ENCODE data around the gene GPR65. TPM values are rescaled to one million over a fixed set of nuclear protein-coding genes. Genes with fewer than 3 reads are reported as not detected.

The GPR65 gene
- total and polyA plus RNA-seq, 7 experiments from 2014 or later = 7.6 to 18.6 (median 10.0) TPM

DNA sequence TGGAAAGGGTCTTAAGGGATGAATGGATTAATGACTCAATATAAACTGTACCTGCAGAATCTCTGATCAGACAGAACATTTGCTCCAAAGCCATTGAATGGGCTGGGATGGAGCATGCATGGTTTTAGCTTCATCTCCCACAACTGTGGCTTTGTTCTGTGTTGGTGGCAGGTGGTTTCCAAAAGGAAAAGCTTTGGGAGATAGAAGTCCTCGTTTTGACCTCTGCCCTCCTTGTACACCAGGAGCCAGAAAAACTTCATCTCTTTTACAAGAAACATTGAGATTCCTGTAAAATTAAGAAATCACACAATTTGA lies 39.5 kb downstream of the GPR65 start:
- Histone ChIP-seq H3K27me3 (ENCODE audit: control insufficient read depth in 2 of 2, insufficient read depth in 2 of 2, low read length in 2 of 2) (no peaks in the 10 kb centered on the region), H3K36me3 (ENCODE audit: control insufficient read depth in 2 of 3, insufficient read depth in 3 of 3, low read length in 3 of 3) (no peaks in the 10 kb centered on the region), H3K4me3 (ENCODE audit: low read length) (no peak overlapping the region), H3K4me1 (ENCODE audit: control insufficient read depth in 2 of 2, insufficient read depth in 2 of 2, low read length in 2 of 2) (peaks cover 0 to 3% of the 10 kb centered on the region in 2 donors), H3K27ac (ENCODE audit: low read depth, low read length) (no peak overlapping the region), H3K9me3 (ENCODE audit: control insufficient read depth in 2 of 3, low read length in 3 of 3) (no peaks in the 10 kb centered on the region)
- H3K4me1 Mint-ChIP-seq = peaks cover 0 to 9% (median 0%) of the 10 kb centered on the region in 7 donors
- H3K36me3 Mint-ChIP-seq = peaks cover 0 to 6% (median 4%) of the 10 kb centered on the region in 5 donors
- POLR2A ChIA-PET = no interaction called here
- H3K27ac Mint-ChIP-seq = no peak overlapping the region
- peaks cover 0 to 3% (median 0%) of the 10 kb centered on the region in 11 donors for H3K9me3 Mint-ChIP-seq
- CTCF ChIA-PET = no interaction called here
- no peak overlapping the region for H3K4me3 Mint-ChIP-seq
- DNase-seq = no peak
- peaks cover 0 to 5% (median 0%) of the 10 kb centered on the region in 5 donors for H3K27me3 Mint-ChIP-seq
- no peak for ATAC-seq
- intact Hi-C loops (cut with micrococcal nuclease) = loop anchor here in 1 of 2 donors (5.0 kb wide), 1 partner anchor 37 kb away; the partner anchor contains the start of gene GPR65

DNA sequence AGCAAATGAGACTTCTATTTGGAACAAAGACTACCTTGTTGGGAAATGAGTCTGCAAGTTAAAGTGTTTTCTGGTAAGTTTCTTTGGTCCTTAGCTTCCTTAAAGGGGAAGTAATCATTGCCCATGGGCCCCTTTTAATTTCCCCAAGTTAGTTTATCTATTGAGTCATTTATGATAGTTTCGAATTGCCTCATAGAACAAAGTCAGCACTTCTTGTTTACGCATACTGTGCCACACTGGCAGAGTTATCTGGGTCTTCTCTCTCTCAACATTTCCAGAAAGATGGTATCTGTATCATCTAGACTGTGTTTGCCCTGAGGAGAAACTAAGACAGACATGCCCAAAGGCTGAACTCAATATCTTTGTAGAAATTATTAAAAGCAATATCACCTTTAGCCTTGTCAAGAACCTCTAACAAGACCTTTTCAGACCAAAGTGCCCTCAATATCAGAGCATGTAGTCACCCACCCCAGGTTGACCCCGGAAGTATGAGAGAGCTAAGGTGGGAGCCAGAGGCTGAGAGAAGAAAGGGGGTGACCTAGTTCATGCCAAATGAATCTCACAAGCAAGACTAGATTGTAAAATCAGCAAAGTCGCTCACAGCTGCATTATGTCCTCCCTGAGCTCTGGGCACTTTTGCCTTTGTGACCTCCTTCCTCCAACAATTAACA lies 40.0 kb downstream of the GPR65 start:
- Mint-ChIP-seq H3K27me3 (peaks cover 0 to 5% (median 0%) of the 10 kb centered on the region in 5 donors), H3K9me3 (peaks cover 0 to 3% (median 0%) of the 10 kb centered on the region in 11 donors), H3K36me3 (peaks cover 0 to 6% (median 4%) of the 10 kb centered on the region in 5 donors), H3K4me3 (no peak overlapping the region), H3K27ac (no peak overlapping the region), H3K4me1 (peaks cover 0 to 9% (median under 1%) of the 10 kb centered on the region in 7 donors)
- Histone ChIP-seq H3K4me1 (ENCODE audit: control insufficient read depth in 2 of 2, insufficient read depth in 2 of 2, low read length in 2 of 2) (no peaks in the 10 kb centered on the region), H3K36me3 (ENCODE audit: control insufficient read depth in 2 of 3, insufficient read depth in 3 of 3, low read length in 3 of 3) (no peaks in the 10 kb centered on the region), H3K27me3 (ENCODE audit: control insufficient read depth in 2 of 2, insufficient read depth in 2 of 2, low read length in 2 of 2) (no peaks in the 10 kb centered on the region), H3K27ac (ENCODE audit: low read depth, low read length) (no peak overlapping the region), H3K9me3 (ENCODE audit: control insufficient read depth in 2 of 3, low read length in 3 of 3) (no peaks in the 10 kb centered on the region), H3K4me3 (ENCODE audit: low read length) (no peak overlapping the region)
- ATAC-seq (peak; percentile 48), DNase-seq (no peak)
- intact Hi-C loops (cut with micrococcal nuclease) = loop anchor here in 1 of 2 donors (5.0 kb wide), 1 partner anchor 38 kb away; the partner anchor contains the start of gene GPR65
- POLR2A ChIA-PET = no interaction called here
- CTCF ChIA-PET = no interaction called here

DNA sequence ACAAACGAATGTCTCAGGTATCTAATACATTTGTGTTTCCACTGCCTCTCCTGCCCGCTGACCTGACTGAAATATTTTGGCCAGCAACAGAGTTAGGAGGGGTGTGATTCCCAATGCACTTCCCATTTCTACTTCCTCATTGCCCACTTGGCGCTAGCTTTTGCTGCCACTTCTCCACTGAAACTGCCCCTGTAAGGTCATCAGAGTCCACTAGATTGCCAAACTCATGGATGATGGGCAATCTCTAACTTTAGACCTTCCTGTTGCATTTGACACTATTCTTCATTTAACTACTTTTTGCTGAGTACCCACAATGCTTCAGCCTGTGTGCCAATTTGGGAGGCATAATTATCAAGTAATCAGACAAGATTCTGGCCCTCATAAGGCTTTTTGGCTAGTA lies 40.8 kb downstream of the GPR65 start:
- POLR2A ChIA-PET = no interaction called here
- CTCF ChIA-PET = no interaction called here

DNA sequence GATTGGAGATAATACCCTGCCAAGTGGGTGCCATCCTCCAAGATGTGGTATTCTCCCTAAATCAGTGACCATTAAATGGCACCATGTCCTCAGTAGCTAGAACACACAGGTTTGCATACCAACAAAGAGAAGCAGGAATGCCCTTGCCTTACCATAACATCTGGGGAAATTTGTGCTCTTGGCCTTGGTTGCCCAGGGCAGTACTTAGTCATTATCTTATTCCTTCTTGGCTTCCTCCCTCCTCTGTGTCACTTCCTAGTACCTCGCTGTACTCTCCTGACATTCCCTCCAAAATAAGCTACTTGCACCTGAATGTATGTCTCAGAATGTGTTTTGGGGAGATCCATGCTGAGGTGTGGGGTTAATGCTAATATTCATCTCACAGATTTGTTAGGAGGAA lies 43.4 kb downstream of the GPR65 start:
- H3K36me3 ChIP-seq (ENCODE audit: control insufficient read depth in 2 of 3, insufficient read depth in 3 of 3, low read length in 3 of 3) = no peaks in the 10 kb centered on the region
- DNase-seq (no peak), ATAC-seq (no peak)
- H3K4me1 ChIP-seq (ENCODE audit: control insufficient read depth in 2 of 2, insufficient read depth in 2 of 2, low read length in 2 of 2) = peaks cover 0 to 5% of the 10 kb centered on the region in 2 donors
- H3K27me3 Mint-ChIP-seq = peaks cover 0 to 5% (median 0%) of the 10 kb centered on the region in 5 donors
- no peaks in the 10 kb centered on the region for H3K27me3 ChIP-seq (ENCODE audit: control insufficient read depth in 2 of 2, insufficient read depth in 2 of 2, low read length in 2 of 2)
- intact Hi-C loops (cut with micrococcal nuclease) = no loop called here
- peaks cover 0 to 10% (median 9%) of the 10 kb centered on the region in 7 donors for H3K4me1 Mint-ChIP-seq
- peaks cover 0 to 8% (median 4%) of the 10 kb centered on the region in 5 donors for H3K36me3 Mint-ChIP-seq
- no peak overlapping the region for H3K4me3 Mint-ChIP-seq
- H3K27ac Mint-ChIP-seq = no peak overlapping the region
- H3K27ac ChIP-seq (ENCODE audit: low read depth, low read length) = no peak overlapping the region
- POLR2A ChIA-PET = no interaction called here
- CTCF ChIA-PET = no interaction called here
- peaks cover 0 to 8% (median 2%) of the 10 kb centered on the region in 11 donors for H3K9me3 Mint-ChIP-seq
- H3K4me3 ChIP-seq (ENCODE audit: low read length) = no peak overlapping the region
- no peaks in the 10 kb centered on the region for H3K9me3 ChIP-seq (ENCODE audit: control insufficient read depth in 2 of 3, low read length in 3 of 3)

More for the DNA sequence above, 40.8 kb downstream of the GPR65 start:
- Histone ChIP-seq H3K27ac (ENCODE audit: low read depth, low read length) (no peak overlapping the region), H3K27me3 (ENCODE audit: control insufficient read depth in 2 of 2, insufficient read depth in 2 of 2, low read length in 2 of 2) (no peaks in the 10 kb centered on the region), H3K4me3 (ENCODE audit: low read length) (no peak overlapping the region), H3K36me3 (ENCODE audit: control insufficient read depth in 2 of 3, insufficient read depth in 3 of 3, low read length in 3 of 3) (no peaks in the 10 kb centered on the region), H3K9me3 (ENCODE audit: control insufficient read depth in 2 of 3, low read length in 3 of 3) (no peaks in the 10 kb centered on the region), H3K4me1 (ENCODE audit: control insufficient read depth in 2 of 2, insufficient read depth in 2 of 2, low read length in 2 of 2) (peaks cover 0 to 5% of the 10 kb centered on the region in 2 donors)
- H3K4me3 Mint-ChIP-seq = no peak overlapping the region
- peaks cover 0 to 9% (median 8%) of the 10 kb centered on the region in 7 donors for H3K4me1 Mint-ChIP-seq
- H3K27me3 Mint-ChIP-seq = peaks cover 0 to 5% (median 0%) of the 10 kb centered on the region in 5 donors
- intact Hi-C loops (cut with micrococcal nuclease) = no loop called here
- DNase-seq = no peak
- ATAC-seq = peak; percentile 66
- H3K27ac Mint-ChIP-seq = no peak overlapping the region
- H3K9me3 Mint-ChIP-seq = peaks cover 0 to 3% (median 0%) of the 10 kb centered on the region in 11 donors
- H3K36me3 Mint-ChIP-seq = peaks cover 0 to 6% (median 4%) of the 10 kb centered on the region in 5 donors

DNA sequence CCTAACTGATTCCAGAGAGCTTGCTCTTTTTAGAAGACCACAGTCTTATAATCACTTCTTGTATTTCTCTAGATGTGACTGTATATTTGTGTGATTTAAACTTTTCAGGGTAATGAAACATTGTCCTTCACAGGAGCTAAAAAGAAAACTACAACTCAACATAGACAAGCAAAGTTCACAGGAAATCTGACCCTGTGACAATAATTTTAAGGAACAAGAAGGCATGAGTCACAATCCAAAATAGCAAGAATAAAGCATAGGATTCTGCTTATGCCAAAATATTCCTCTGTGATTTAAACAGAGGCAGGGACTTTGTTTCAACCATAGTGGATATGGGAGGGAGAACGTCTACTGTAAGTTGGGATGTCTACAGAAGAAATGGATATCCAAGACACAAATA lies 44.3 kb downstream of the GPR65 start:
- POLR2A ChIA-PET = no interaction called here
- intact Hi-C loops (cut with micrococcal nuclease) = no loop called here
- DNase-seq = no peak
- H3K4me3 Mint-ChIP-seq = no peak overlapping the region
- H3K4me1 Mint-ChIP-seq = peaks cover 0 to 10% (median 7%) of the 10 kb centered on the region in 7 donors
- Histone ChIP-seq H3K27ac (ENCODE audit: low read depth, low read length) (no peak overlapping the region), H3K9me3 (ENCODE audit: control insufficient read depth in 2 of 3, low read length in 3 of 3) (no peaks in the 10 kb centered on the region), H3K4me1 (ENCODE audit: control insufficient read depth in 2 of 2, insufficient read depth in 2 of 2, low read length in 2 of 2) (peaks cover 0 to 5% of the 10 kb centered on the region in 2 donors), H3K27me3 (ENCODE audit: control insufficient read depth in 2 of 2, insufficient read depth in 2 of 2, low read length in 2 of 2) (no peaks in the 10 kb centered on the region), H3K4me3 (ENCODE audit: low read length) (no peak overlapping the region), H3K36me3 (ENCODE audit: control insufficient read depth in 2 of 3, insufficient read depth in 3 of 3, low read length in 3 of 3) (no peaks in the 10 kb centered on the region)
- peak; percentile 36 for ATAC-seq
- H3K9me3 Mint-ChIP-seq = peaks cover 0 to 12% (median 4%) of the 10 kb centered on the region in 11 donors
- H3K27me3 Mint-ChIP-seq = peaks cover 0 to 5% (median 0%) of the 10 kb centered on the region in 5 donors
- CTCF ChIA-PET = interaction anchor here (0.6 kb wide), 1 partner anchor 62 kb away, joined by 5 read pairs; no protein-coding TSS in a partner anchor
- H3K36me3 Mint-ChIP-seq = peaks cover 0 to 9% (median 4%) of the 10 kb centered on the region in 5 donors
- H3K27ac Mint-ChIP-seq = no peak overlapping the region

DNA sequence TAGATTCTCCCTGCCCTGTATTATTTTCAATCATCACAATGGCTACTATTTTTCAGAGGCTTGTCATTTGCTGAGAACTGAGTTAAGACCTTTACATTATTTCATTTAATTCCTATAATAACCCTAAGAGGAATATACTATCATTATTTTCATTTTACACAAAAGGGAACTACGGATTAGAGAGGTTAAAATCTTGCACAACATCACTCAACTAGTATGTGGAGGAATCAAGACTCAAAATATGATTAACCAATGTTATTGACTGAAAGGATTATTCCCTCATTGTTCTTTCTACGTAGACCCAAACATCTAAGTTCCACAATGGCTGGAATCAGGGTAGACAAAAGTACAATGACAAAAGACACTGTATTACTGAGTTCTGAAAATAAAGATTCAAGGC lies 45.0 kb downstream of the GPR65 start:
- Mint-ChIP-seq H3K36me3 (peaks cover 0 to 9% (median 4%) of the 10 kb centered on the region in 5 donors), H3K27me3 (peaks cover 0 to 7% (median 0%) of the 10 kb centered on the region in 5 donors), H3K4me3 (no peak overlapping the region), H3K27ac (no peak overlapping the region), H3K4me1 (peaks cover 0 to 10% (median 6%) of the 10 kb centered on the region in 7 donors), H3K9me3 (peaks cover 0 to 12% (median 4%) of the 10 kb centered on the region in 11 donors)
- H3K9me3 ChIP-seq (ENCODE audit: control insufficient read depth in 2 of 3, low read length in 3 of 3) = no peaks in the 10 kb centered on the region
- H3K4me3 ChIP-seq (ENCODE audit: low read length) = no peak overlapping the region
- H3K27ac ChIP-seq (ENCODE audit: low read depth, low read length) = no peak overlapping the region
- ChIA-PET POLR2A (no interaction called here), CTCF (no interaction called here)
- no peak for DNase-seq
- H3K4me1 ChIP-seq (ENCODE audit: control insufficient read depth in 2 of 2, insufficient read depth in 2 of 2, low read length in 2 of 2) = peaks cover 0 to 5% of the 10 kb centered on the region in 2 donors
- ATAC-seq = no peak
- H3K36me3 ChIP-seq (ENCODE audit: control insufficient read depth in 2 of 3, insufficient read depth in 3 of 3, low read length in 3 of 3) = no peaks in the 10 kb centered on the region
- H3K27me3 ChIP-seq (ENCODE audit: control insufficient read depth in 2 of 2, insufficient read depth in 2 of 2, low read length in 2 of 2) = no peaks in the 10 kb centered on the region
- intact Hi-C loops (cut with micrococcal nuclease) = no loop called here

DNA sequence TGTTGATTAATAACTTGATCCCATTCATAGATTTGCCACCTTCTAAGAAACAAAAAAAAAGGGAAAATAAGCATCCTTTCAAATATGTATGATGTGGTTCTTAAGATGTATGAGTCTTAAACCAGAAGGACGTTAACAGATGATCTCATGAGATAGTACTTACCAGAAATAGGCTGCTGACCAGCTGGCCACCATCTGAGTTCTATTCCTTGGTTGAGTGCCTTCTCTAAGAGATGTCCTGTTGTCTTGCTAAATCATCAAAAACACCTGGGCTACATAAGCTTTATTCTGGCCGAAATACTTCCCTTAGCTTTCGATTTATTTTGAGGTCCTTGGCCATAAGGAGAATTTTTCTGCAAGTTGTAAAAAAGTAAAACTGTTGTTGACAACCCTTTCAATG lies 55.6 kb downstream of the GPR65 start:
- Histone ChIP-seq H3K4me3 (ENCODE audit: low read length) (no peak overlapping the region), H3K27me3 (ENCODE audit: control insufficient read depth in 2 of 2, insufficient read depth in 2 of 2, low read length in 2 of 2) (no peaks in the 10 kb centered on the region), H3K9me3 (ENCODE audit: control insufficient read depth in 2 of 3, low read length in 3 of 3) (no peaks in the 10 kb centered on the region), H3K36me3 (ENCODE audit: control insufficient read depth in 2 of 3, insufficient read depth in 3 of 3, low read length in 3 of 3) (no peaks in the 10 kb centered on the region), H3K27ac (ENCODE audit: low read depth, low read length) (no peak overlapping the region), H3K4me1 (ENCODE audit: control insufficient read depth in 2 of 2, insufficient read depth in 2 of 2, low read length in 2 of 2) (no peaks in the 10 kb centered on the region)
- CTCF ChIA-PET = no interaction called here
- POLR2A ChIA-PET = no interaction called here
- Mint-ChIP-seq H3K4me1 (no peaks in the 10 kb centered on the region), H3K4me3 (no peak overlapping the region), H3K9me3 (peaks cover 0 to 4% (median 0%) of the 10 kb centered on the region in 11 donors), H3K27me3 (peaks cover 6 to 10% (median 8%) of the 10 kb centered on the region in 5 donors), H3K36me3 (peaks cover 0 to 8% (median 5%) of the 10 kb centered on the region in 5 donors), H3K27ac (no peak overlapping the region)
- intact Hi-C loops (cut with micrococcal nuclease) = no loop called here
- ATAC-seq = no peak
- DNase-seq = no peak

All from naive thymus-derived CD4-positive, alpha-beta T cell (primary cell).